Measurements from ENCODE around the gene ROBO2. TPM values are rescaled to one million over a fixed set of nuclear protein-coding genes. Genes with fewer than 3 reads are reported as not detected.

Gene ROBO2
- total RNA-seq, 1 donor from 2014 or later, result 0.79 TPM

DNA sequence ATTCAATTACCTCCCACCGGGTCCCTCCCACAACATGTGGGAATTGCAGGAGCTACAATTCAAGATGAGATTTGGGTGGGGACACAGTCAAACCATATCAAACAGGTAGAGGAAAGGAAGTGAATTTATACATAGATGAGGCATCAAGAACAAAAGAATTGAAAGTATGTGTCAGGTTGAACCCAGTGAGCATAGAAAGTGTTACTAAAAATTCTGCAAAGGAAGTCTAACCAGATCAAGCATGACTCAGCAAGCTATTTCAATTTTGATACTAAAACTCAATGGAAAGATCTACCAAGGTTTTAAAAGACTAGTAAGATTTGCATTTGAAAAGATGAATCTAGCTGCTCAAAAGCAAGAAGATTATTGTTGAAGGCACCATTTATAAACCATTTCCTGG is 323.0 kb downstream of the ROBO2 start:
- DNase-seq (ENCODE audit: low read depth) (peak; percentile 33), FAIRE-seq (no peak)
- Histone ChIP-seq H3K4me3 (ENCODE audit: low read depth, low read length) (no peak overlapping the region), H3K36me3 (ENCODE audit: control insufficient read depth, insufficient read depth, low read length) (no peaks in the 10 kb centered on the region), H3K27me3 (ENCODE audit: control insufficient read depth, insufficient read depth, low read length) (no peaks in the 10 kb centered on the region)
- TF ChIP-seq, protein P1, sequence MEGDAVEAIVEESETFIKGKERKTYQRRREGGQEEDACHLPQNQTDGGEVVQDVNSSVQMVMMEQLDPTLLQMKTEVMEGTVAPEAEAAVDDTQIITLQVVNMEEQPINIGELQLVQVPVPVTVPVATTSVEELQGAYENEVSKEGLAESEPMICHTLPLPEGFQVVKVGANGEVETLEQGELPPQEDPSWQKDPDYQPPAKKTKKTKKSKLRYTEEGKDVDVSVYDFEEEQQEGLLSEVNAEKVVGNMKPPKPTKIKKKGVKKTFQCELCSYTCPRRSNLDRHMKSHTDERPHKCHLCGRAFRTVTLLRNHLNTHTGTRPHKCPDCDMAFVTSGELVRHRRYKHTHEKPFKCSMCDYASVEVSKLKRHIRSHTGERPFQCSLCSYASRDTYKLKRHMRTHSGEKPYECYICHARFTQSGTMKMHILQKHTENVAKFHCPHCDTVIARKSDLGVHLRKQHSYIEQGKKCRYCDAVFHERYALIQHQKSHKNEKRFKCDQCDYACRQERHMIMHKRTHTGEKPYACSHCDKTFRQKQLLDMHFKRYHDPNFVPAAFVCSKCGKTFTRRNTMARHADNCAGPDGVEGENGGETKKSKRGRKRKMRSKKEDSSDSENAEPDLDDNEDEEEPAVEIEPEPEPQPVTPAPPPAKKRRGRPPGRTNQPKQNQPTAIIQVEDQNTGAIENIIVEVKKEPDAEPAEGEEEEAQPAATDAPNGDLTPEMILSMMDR (IDR thresholded peaks at IDR 0.05; ENCODE audit: insufficient read depth, low read length, severe bottlenecking), result no peak

DNA sequence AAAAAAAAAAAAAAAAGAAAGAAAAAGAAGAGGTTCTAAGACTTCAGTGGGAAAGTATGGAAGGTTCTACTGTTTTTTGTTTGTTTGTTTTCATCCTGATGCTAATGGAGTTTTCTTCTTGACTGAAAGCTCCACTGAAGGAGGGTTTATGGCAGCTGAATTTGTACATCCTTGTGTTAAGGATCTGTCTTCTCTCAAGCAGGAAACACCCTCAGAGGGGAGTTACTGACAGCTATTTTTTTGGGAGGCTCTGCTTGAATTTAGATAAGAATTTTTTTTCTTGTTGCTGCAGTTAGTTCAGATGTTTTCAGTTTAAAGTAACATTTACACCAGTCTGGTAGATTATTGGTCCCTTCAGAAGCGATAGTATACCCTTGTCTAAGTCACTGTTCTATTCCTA is 325.3 kb downstream of the ROBO2 start:
- Histone ChIP-seq H3K36me3 (ENCODE audit: control insufficient read depth, insufficient read depth, low read length) (no peaks in the 10 kb centered on the region), H3K27me3 (ENCODE audit: control insufficient read depth, insufficient read depth, low read length) (no peaks in the 10 kb centered on the region), H3K4me3 (ENCODE audit: low read depth, low read length) (no peak overlapping the region)
- FAIRE-seq, result no peak
- DNase-seq (ENCODE audit: low read depth), result no peak
- TF ChIP-seq, protein P1 (IDR thresholded peaks at IDR 0.05; ENCODE audit: insufficient read depth, low read length, severe bottlenecking), result no peak

DNA sequence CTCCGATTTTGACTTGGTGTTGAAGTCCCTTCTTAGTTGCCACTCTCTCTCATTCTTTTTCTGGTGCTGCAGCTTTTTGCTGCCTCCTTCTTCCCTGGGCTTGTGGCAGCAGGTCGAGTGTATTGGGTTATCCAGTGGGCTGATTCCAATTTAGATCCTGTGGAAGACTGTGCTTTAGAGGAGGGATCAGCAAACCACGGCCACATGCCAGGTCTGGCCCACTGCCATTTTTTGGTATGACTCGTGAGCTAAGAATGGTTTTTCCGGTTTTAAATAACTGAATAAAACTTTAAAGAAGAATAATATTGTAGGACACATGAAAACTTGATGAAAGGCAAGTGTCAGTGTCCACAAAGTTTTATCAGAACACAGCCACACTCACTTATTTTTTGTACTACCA is 330.5 kb downstream of the ROBO2 start:
- Histone ChIP-seq H3K36me3 (ENCODE audit: control insufficient read depth, insufficient read depth, low read length) (no peaks in the 10 kb centered on the region), H3K27me3 (ENCODE audit: control insufficient read depth, insufficient read depth, low read length) (no peaks in the 10 kb centered on the region), H3K4me3 (ENCODE audit: low read depth, low read length) (no peak overlapping the region)
- FAIRE-seq (no peak), DNase-seq (ENCODE audit: low read depth) (peak; percentile 79)
- TF ChIP-seq, protein P1 (IDR thresholded peaks at IDR 0.05; ENCODE audit: insufficient read depth, low read length, severe bottlenecking), result no peak

DNA sequence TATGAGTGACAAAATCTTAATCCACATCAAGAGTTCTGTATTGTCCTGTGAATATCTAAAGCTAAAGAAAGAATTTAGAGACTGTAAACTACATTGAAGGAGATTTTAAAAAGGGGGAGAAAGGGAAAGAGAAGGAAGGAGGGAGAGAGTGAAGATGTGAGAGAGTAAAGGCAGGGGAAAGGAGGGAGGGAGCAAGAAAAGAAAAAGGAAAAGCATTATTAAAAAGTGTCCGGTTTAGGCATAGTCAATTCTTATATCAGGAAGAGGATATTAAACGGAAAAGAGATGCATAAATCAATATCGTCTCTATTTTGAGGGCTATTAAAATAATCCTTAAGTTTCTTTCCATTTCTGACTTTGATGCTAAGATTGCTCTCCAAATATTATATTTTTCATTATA is 332.1 kb downstream of the ROBO2 start:
- DNase-seq (ENCODE audit: low read depth) (no peak), FAIRE-seq (no peak)
- TF ChIP-seq, protein P1 (IDR thresholded peaks at IDR 0.05; ENCODE audit: insufficient read depth, low read length, severe bottlenecking), result no peak
- H3K27me3 ChIP-seq (ENCODE audit: control insufficient read depth, insufficient read depth, low read length), result no peaks in the 10 kb centered on the region
- H3K36me3 ChIP-seq (ENCODE audit: control insufficient read depth, insufficient read depth, low read length), result no peaks in the 10 kb centered on the region
- H3K4me3 ChIP-seq (ENCODE audit: low read depth, low read length), result no peak overlapping the region

DNA sequence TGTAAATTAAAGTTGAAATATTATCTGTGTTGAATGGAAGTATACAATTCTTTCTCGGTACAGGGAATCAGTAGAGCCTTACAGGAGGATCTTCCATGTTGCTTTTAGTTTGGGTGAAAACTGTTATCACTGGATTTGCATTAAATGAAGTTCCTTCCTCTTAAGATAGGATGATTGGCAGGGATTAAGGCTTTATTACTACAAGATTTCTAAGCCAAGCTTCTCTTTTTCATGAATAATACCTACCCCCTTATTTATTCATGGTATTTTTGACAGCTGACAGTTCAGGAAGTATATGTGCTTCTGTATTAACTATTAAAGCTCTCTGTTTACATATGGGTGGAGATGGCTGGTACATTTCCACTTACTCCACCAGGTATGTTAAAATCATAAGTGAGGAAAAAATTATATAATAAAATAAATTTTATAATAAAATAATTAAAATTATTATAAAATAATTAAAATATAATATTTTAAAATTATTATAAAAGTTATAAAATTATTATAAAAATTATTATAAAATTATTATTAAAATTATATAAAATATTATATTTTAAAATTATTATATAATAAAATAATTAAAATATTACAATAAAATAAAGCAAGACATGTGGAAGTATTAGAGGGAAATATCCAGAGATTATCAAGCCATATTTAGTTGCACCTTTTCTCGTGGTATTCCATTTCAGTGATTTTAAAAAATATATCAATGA is 332.9 kb downstream of the ROBO2 start:
- H3K36me3 ChIP-seq (ENCODE audit: control insufficient read depth, insufficient read depth, low read length), result no peaks in the 10 kb centered on the region
- DNase-seq (ENCODE audit: low read depth) (no peak), FAIRE-seq (no peak)
- H3K4me3 ChIP-seq (ENCODE audit: low read depth, low read length), result no peak overlapping the region
- no peaks in the 10 kb centered on the region for H3K27me3 ChIP-seq (ENCODE audit: control insufficient read depth, insufficient read depth, low read length)
- TF ChIP-seq, protein P1 (IDR thresholded peaks at IDR 0.05; ENCODE audit: insufficient read depth, low read length, severe bottlenecking), result no peak

DNA sequence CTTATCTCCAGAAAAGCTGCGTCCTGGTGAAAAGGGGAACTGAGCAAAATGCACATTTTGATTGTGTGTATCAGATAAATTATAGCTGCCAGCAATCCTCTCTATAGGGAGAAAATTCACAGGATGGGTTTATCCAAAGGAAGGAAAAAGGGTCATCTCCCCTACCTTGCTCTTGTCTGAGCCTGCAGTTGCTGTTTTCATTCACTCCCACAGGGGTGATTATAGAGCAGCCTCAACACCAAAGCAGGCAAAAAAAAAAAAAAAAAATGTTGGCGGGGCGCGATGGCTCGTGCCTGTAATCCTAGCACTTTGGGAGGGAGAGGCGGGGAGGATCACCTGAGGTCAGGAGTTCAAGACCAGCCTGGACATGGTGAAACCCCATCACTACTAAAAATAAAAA is 333.7 kb downstream of the ROBO2 start:
- DNase-seq (ENCODE audit: low read depth) (no peak), FAIRE-seq (no peak)
- no peaks in the 10 kb centered on the region for H3K36me3 ChIP-seq (ENCODE audit: control insufficient read depth, insufficient read depth, low read length)
- no peaks in the 10 kb centered on the region for H3K27me3 ChIP-seq (ENCODE audit: control insufficient read depth, insufficient read depth, low read length)
- TF ChIP-seq, protein P1 (IDR thresholded peaks at IDR 0.05; ENCODE audit: insufficient read depth, low read length, severe bottlenecking), result no peak
- H3K4me3 ChIP-seq (ENCODE audit: low read depth, low read length), result no peak overlapping the region
